GM18508 (cell line): ENCODE results near the gene NRF1.

Experiments
- ATAC-seq: cut with Tn5 transposase; IDR thresholded peaks from one replicate; pipeline ENCODE4 v1.9.1; 2021; ENCODE audit warnings: moderate number of reproducible peaks; ENCODE audit not compliant: insufficient read depth, unreplicated experiment

NRF1 gene

DNA sequence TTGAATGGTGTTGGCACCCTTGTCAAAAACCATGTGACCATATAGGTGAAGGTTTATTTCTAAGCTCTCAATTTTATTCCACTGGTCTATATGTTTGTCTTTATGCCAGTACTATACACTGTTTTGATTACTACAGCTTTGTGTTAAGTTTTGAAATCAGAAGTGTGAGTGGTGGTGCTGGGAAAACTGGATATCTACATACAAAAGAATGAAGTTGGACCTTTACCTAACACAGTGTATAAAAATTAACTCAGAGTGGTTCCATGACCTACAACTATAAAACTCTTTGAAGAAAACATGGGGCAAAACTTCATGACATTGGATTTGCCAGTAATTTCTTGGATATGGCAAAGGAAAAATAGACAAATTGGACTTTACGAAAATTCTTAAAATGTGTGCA, 112.2 kb downstream of the NRF1 start:
- ATAC-seq: no peak

DNA sequence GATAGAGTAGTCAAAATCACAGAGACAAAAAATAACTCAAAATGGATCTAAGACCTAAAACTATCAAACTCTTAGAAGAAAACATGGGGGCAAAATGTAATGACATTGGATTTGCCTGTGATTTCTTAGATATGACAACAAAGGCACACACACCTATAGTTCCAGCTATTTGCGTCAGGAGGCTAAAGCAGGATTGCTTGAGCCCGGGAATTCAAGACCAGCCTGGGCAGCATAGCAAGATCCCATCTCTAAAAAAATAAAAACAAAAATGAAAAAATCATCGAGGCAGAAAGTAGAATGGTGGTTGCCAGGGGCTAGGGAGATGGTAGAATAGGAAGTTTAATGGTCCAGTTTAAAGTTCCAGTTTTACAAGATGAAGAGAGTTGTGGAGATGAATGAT, 113.3 kb downstream of the NRF1 start:
- ATAC-seq: no peak

DNA sequence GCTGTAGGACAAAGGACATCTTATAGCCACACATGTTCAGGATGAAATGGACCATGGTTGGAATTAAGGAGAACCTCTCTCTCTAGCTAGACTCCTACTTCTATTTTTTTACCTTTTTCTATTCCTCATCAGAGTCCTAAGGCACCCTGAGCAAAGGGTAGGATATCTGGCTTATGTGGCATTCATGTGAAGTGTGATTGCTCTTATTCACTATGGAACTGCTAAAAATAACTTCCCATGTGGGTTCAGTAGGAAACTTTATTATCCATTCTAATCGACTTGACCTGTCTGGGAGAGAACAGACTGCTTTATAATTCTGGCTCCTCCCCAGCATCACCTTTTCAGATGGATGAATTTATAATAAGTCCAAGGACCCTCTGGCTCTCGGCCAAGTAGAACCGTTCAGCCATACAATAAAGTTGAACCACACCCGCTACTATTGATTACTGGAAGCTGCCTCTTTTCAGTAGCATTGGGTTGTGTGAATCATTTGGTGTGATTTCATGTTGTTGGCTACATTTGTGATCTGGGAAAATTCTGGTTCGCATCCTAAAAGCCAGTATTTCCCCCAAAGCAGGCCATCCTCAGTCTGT, 117.5 kb downstream of the NRF1 start:
- no peak for ATAC-seq

DNA sequence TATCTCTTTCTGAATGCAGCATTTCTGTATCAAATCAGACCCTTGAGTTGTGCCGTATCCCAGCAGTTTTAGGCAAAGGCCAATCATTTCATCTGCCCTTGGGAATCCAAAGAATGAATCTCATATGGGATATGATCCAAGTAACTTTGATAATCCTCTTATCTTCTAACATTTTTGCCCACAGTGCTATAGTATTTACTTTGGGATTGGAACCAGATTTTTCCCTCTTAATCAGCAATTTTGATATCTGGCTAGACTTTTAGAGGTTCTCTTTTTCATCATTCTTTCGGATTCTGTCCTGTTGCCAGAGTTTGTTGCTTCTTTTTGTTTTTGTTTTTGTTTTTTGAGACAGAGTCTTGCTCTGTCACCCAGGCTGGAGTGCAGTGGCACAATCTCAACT, 118.0 kb downstream of the NRF1 start:
- no peak for ATAC-seq

DNA sequence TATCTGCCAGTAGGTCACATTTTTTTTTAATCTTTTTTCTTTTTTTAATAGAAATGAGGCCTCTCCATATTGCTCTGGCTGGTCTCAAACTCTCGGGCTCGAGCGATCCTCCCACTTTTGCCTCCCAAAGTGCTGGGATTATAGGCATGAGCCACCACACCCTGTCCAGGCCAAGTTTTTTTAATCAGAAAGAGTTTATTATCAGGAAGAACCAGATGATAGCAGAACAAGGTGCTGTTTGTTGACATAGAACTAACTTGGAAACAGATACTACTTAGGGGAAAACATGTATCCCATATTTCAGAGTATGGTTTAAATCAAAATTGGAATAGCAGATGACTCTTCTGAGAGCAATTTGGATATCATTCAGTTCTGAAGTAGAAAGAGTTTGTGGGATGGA, 118.6 kb downstream of the NRF1 start:
- no peak for ATAC-seq

DNA sequence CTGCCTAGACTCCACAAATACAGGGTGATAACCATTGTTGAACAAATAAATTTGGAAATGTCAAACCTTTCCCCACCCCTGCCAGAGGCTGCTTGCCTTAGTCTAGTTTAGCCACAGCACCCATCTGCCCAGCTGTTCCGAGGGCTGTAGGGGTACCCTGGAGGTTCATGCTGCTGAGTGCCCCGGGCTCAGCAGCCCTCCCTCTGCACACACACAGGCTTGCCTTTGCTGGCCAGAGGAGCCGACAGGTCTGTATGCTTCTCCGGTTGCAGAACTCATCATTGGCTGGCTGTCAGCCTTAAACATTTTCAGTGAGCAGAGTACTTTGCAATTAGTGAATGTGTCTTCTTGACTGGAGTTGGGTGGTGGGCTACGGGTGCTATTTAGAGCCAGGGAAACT, 122.9 kb downstream of the NRF1 start:
- no peak for ATAC-seq

DNA sequence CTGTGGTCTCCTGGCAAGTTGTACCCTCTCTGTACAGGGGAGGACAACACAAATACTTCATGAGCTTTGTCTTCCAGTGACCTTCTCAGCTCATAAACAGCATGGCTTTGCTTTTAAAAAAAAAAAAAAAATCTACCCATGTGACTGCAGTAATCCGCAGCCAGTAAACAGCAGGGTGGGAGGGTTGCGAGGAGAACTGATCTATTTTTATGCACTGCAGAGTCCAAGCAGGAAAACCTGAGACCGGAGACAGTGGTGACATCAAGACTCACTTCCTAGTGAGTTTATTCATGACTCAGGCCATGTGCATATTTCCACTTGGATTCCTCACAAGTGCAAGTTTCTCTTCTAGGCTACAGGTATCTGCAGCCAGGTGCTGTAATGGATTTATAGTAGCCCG, 127.9 kb downstream of the NRF1 start:
- no peak for ATAC-seq

DNA sequence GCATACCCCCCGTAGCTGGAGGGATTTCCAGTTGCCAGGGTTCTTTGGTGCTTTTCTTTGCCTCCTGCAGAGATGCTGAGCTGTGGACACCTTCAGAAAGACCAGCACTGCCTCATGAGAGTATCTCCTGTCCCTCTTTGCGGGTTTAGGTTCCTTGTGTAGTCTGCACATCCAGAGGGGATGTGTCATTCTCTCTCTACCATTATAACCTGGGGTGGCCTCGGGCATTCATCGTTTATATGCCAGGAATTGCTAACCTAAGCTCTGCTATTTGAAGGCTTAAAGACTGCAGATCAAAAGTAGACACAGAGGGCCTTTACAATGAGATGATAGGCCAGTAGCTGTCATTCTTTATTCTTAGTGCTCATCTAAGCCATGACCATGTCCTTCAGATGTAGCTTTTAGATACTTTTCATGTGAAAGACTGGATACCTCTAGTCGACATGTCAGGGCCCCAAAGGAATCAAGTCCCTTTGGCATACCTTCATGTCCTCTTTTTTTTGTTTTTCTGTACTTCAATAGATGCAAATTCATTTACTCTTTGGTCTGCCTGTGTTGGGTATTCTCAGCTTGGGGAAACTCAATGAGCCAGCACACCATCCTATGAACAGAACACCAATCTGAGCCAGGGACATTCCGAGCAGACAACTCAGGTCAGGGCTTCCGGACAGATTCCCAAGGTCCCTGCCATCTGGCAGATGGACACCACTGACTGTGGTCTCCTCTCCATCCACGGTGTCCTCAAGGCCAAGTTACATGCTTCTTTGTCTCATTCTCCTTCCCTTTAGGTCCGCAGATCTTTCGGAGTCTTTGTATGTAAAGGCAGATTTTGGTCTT, 129.3 kb downstream of the NRF1 start:
- ATAC-seq: no peak

DNA sequence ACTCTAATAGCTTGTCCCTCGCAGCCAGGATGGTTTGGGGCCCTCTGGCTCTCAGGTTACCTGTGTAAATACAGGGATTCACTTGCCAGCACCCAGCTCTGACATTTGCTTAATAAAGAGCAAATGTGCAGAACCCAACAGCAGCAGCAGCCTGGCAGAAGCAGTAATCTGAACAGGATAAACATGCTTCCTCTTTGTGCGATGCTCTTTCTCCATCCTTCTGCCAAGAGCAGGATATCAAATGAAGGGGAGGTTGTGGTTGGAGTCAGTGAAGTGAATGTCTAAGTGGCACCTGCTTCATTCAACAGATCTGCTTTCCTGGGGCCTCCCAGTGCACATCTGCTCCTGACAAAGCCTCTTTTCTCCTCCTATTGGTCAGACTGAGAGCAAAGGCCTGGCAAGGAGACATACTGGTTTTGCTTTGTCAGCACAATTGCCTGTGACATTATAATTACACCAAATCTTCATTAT, 130.3 kb downstream of the NRF1 start:
- ATAC-seq: no peak

DNA sequence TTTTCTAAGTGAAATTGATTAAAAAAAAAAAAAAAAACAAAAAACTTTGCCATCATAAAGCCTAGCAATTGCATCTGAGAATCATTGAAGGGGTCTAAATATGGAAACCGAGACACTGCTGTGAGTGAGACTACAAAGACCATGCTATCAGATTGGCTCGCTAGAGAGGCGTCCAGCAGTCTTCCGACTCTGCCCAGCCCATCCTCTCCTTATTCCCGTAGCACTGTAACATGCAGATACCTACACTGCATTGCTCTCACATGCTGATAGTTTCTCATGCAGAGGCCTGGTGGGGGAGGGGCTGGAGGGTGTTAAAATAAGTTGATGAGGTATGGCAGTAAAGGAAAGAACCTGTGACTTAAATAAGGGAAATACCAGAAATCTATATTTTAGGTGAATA, 130.7 kb downstream of the NRF1 start:
- ATAC-seq: no peak

DNA sequence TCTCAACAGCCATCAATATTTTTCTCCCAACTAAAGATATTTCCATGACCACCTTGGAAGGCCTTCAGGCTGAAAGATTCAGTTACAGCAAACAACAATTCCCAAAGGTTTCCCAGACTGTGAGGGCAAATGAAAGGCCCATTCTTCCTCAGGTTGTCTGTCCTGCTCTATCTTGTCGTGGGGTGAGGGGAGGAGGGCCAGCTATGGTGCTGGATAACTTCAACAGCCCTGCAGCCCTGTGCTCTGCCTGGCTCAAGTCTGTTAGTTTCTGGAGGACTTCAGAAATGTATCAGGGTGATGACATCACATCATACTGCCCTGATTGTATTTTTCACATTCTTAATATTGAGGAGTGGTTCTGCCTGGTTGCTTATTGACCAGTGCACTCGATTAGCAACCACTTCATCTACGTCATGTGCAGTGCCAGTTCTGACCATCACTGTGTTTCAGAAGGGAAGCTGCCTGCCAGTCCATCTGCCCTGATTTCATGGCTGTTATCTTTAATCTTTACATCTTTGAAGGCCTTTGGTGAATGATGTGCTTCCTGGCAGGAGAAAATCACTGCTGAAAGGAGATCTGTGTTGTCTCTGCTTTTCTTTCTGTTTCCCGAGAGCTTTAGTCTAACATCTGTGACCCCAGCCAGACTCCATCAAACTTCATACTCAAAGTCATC, 135.5 kb downstream of the NRF1 start:
- ATAC-seq: no peak

DNA sequence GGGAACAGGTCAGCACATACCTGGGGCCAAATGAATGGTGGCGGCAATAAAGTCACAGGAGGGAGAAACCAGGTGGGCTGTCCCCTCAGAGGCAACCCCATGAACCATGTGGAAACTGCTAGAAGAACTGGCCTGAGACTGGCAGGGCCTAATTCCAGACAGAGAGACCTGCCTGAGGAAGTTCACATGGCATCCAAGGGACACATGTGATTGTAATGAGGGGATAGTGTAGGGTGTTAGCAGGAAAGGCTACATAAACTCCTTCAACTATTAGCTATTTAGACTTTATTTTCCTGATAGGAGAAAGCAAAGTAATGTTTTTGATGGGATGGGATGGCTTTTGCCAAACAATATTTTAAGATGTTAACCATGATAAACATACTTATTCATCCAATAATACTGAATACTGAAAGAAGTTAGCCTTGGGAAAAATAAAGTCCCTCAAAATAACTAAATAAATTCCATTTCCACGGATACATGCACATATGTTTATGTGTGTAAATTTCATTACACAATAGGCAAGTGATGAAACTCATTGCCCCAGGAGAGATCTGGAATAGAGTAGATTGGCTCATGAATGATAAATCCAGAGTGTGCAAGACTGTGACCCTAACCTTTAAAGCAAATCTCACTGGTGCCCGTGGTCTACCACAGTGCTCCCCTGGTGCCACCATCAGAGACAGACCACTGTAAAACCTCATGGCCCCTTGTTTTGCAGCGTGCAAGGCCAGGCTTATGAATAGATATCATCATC, 137.0 kb downstream of the NRF1 start:
- ATAC-seq: no peak

DNA sequence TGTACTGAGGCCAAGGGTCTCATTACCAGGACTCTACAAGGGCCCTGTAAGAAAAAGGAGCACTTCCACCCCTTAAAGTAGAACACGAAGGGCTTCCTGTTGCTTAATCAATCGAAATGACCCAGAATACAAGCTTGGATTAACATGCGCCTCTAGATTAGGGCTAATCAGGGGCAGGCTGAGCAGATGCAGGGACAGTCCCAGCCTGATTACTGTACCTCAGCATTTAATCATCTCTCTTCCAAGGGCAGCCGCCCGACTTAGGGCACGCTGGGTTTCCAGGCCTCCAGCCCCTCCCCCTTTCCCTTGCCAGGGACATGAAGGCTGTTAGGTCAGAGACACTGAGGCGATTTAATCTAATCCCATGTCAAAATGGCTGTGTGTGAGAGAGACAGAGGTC, 138.6 kb downstream of the NRF1 start:
- ATAC-seq: no peak

DNA sequence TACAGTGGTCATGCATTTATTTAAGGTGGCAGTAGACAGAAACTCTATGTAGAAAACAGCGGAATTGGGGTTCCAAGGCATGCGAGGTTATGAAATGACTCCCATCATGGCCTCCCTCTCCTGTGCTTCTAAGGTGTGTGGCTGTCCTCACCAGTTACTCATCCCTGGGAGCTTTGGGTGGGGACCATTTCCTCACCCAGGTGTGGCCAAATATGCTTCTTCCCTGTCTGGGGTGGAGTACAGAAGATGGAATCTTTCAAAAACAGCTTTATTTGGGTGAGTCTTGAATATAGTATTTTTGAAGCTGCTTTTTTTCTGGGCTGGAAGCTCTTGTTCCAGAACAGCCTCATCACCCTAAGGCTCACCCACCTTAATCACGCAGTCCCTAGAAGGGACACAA, 139.0 kb downstream of the NRF1 start:
- ATAC-seq: no peak

DNA sequence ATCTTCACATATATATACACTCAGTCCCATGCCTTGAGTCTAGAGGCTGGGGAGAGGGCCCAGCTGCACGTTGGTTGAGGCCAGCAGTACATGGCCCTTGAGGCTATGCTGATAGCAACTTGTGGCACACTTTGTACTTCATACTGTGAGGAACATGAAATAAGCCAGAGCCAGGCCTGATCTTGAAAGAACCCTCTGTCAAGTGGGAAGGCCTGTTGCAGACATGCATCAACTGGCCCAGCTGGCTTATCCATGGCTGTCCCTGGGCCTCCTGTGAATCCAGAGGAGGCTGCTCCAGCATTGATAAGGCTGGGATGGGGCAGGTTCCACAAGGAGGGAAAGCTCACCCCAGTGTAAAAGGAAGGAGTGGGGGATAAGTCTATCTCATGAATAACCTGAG, 140.4 kb downstream of the NRF1 start:
- no peak for ATAC-seq

DNA sequence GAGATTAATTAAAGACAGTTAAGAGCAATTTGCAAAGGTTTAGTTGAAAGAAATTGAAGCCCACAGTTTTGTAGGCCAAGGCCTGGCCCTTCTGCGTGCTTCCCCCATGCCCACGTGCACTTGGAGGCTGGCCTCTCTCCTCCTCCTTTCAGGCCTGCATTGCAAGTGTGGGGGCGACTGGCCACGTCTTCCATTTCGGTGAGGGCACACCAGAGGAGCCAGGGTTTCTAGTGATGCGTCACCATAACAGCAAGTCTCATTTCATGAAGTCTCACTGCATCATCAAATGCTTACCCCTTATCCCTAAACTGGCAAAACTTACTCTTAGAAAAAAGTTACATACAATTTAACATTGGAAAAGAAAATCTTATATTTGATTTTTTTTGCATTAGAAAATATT, 141.2 kb downstream of the NRF1 start:
- ATAC-seq: no peak

DNA sequence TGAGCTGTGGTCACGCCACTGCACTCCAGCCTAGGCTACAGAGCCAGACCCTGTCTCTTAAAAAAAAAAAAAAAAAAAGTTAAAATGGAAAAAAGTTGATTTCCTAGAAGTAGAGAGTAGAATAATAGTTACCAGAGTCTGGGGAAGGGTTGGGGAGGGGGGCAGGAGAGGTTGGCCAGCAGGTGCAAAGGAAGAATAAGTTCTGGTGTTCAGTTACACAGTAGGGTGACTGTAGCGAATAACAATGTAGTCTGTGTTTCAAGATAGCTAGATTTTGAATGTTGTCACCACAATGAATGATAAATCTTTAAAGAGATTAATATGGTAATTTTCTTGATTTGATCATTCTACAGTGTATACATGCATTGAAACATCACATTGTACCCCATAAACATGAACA, 142.9 kb downstream of the NRF1 start:
- no peak for ATAC-seq

DNA sequence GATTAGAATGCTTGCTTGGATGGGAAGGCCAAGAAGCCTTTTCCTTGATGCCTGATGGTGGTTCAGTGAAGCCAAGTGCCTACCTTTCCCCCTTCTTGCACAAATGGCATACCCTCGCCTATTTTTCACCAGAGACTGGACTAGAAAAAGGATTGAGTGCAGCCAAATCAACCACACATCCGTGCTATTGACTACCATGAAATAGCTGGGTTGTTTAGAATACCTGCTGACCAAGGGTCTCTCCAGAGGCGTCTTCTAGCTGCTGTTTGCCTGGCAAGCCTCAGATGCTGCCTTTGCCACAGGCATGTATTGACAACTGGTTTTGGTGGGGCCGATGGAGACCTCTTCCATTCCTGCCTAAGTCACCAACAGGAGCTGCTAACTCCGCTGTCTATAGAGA, 146.5 kb downstream of the NRF1 start:
- ATAC-seq: no peak

DNA sequence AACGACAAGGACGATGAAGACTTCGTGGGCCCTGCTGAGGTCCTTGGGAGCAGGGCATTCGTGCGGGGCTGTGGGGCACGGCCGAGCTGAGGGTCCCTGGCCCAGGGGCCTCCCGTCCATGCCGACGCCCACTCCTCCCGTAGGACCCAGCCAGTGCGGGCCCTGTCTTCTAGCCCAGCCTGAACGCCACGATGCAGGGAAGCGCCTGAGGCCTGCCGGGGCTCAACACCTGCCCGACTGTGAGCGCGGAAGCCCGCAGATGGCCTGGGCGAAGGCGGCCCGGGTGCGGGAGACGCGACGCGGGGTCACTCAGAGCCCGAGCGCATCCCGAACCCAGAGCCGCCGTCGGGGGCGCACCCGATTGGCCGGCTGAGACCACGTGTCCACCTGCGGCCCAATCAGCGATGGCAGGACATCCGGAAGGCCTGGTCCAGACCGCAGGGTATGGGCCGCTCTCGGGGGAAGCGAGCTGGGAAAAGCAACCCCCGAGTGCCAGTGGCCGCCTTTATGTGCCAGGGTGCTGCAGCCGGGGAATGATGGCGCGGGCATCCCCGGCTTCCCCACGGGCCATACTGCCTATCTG, 151.0 kb downstream of the NRF1 start:
- ATAC-seq: no peak

DNA sequence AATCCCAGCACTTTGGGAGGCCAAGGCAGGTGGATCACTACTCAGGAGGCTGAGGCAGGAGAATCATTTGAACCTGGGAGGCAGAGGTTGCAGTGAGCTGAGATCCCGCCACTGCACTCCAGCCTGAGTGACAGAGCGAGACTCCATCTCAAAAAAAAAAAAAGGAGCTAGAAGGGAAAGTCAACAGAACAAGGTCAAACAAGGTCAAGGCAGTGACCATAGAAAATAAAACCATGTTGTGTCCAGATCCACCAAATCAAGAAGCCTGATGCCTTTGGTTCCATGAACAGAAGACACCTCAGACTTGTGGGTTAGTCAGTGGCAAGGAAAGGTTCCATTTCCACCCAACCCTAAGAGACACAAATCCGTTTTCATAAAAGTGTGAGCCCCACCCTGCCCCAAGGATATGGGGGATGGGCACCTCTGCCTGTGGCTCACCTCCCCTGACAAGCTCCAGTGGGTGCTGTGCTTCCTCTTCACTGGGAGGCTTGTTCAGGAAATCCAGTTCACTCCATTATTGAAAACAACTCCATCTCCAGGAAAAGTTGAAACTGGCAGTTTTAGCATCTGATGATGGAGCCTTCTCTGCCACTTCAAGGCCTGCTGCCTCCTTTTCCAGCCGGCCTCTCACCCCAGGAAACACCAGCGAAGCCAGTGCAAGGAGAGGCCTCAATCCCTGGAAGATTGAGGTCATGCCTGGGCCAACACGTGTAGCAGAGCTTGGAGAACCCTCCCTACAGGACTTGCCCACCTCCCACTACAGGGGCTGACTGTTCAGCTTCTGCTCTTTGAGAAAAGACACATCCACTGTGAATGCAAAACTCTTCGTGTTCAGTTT, 152.9 kb downstream of the NRF1 start:
- ATAC-seq: no peak
